ENCODE data around the gene KANSL1L.

Gene KANSL1L

DNA sequence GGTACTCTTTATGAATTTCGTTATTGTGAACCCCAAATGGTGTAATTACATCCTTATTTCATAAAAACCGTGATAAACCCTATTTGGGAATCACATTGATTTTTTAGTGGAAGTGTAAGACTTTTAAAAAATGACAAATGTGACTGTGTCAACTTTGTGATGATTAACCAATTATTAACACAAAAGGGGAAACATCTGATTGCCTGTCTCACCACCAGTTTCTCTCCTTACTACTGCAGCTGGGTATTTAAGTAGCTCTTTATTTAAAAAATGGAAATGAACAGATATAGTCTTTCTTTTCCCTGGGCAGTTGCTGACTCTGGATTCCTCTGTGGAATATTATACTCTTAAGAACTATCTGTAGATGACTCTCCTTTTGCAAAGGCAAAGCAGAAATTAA is 180.4 kb downstream of the KANSL1L start:
- no peak for DNase-seq

DNA sequence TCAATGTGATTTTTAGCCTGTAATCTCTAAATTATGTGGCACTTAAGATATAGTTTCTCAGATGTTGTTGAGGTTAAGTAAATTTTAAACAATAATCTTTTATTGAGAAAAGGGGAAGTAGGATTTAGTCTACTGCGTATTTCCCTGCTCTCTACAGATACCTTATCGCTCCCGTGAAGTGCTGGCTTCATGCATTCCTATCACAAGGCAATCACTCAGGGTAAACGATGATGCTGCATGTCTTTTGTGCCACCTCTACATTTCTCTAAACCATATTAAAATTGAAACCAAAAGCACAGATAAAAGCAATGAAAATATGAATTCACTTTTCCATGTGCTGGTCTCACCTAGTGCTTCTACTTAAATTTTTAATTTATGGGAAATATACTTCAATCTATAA is 183.2 kb downstream of the KANSL1L start:
- DNase-seq = no peak

DNA sequence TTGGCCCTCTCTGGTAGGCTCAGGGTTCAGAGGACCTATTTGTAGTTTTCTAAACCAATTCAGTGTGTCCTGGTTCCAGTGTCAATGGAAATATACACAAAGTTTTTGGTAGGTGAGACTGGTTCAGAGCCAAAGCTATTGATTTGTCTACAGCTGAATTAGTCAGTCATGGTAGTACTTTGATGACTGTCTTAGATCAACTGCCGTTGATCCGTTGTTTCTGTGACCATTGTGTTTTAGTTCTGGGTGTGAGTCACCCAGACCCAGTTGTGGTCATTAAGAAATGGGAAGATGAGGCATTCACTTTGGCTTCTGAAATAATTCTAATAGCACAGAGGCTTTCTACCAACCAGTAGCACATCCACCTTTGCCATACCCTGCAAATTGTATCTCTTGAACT is 184.8 kb downstream of the KANSL1L start:
- no peak for DNase-seq

DNA sequence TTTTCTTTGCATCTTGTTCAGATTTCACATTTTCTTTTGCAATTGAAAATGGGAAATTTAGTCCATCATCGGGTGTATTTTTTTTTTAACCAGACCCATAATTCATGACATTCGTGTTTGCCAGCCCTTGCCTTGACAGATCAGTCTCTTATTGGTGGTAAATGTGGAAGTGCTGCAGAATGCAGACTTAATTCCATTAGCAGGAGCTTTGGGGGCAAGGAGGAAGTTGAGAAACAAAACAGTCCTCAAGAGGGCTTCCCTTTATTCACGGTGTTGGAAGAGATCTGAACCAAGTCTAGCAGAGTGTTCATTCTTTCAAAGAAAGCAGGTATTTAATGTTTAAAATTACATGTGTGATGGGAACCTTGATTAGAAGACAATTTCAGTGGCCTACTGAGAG is 185.3 kb downstream of the KANSL1L start:
- DNase-seq = peak; percentile 36

DNA sequence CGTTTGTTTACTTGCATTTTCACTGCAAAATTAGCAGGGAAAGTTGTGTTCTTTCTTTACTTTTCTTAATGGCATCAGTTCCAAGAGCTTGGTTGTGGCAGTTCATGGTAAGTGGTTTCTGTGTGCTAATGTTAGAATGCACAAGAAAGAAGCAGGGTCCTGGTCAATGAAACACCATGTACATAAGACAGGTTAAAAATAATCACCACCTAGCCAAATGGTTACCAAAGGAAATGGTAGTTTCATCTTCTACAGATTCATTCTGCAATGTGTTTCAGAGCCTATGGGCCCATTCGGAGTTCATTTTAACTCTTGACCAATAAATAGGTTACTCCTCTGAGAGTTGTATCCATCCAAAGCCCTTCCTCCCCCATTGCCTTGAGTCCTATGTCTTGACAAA is 186.9 kb downstream of the KANSL1L start:
- no peak for DNase-seq

DNA sequence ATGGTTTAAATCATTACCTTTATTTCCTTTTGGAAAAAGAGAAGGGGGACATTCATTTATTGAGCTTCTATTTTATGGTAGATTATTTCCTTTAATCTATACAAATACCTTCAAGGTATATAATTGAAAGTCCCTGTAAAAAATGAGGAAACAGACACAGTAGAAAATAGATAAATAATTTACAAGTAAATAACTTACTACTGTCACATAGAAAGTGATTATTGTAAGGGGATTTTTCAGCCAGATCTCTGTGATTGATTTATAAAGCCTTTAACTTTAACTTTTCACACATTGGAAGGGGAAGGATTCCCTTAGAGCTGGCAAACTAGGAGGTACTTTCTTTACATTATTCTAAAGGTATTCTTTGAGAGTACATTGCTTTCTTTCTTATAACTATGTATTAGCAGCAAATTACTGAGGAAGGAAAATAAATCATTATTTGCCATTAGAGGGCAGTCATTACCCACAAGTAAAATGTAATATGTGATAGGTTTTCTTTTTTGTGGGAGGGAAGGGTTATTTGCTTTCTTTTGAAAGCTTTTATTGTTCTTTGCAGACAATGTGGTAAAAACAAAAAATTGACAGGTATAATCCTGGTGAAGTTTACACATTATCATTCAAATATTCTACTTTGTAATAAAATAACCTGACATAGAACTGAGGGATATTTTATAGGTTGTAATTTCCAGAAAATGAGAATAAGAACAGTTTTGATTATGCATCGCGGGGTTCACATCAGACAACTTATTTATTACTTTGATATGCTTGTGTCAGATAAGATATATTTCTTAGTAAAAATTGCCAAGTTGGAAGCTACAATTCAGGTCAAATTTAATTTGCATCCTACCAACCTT is 193.6 kb downstream of the KANSL1L start:
- peak; percentile 37 for DNase-seq

DNA sequence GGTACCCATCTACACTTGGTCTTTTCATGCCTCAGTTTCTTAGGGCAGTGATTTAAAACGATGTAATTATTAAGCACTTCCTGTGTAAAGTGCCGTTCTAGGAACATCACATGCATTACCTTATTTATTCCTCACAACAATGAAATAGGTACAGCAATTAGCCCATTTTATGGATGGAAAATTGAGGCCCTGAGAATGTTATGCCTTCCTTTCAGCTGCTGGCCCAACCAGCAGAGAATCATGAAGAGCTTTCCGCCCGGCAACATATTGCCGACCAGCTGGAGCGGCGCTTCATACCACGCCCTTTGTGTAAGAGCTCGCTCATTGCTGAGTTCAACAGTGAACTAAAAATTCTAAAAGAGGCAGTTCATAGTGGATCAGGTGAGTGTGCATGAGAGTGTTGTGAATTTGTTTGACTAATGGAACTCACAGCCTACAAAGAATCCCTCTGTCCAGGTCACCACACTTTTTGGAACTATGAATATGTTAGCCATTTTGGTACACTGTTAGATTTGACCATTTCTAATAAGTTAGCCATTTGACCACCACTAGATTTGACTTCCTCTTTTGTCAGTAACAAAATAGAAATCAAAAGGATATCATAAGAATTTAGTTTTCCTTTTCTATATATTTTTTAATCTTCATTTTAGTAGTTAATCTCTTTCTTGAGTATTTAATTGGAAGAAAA is 194.4 kb downstream of the KANSL1L start:
- DNase-seq = no peak

DNA sequence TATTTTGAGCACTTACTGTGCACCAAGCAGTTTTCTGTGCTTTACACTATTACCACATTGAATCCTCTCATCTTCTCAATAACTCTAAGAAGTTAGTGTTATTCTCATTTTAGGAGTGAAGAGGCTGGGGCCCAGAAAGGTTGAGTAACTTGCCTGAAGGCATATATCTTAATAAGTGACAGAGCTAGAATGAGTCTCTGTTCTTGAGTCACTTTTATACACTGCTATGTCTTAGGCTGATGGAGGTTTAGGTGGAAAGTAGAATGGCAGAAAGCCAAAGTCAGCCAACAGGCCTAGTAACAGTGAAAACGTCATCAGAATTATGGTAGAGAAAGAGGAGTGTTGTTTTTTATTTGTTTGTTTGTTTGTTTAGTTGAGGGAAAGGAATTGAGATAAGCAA is 196.6 kb downstream of the KANSL1L start:
- DNase-seq = no peak

DNA sequence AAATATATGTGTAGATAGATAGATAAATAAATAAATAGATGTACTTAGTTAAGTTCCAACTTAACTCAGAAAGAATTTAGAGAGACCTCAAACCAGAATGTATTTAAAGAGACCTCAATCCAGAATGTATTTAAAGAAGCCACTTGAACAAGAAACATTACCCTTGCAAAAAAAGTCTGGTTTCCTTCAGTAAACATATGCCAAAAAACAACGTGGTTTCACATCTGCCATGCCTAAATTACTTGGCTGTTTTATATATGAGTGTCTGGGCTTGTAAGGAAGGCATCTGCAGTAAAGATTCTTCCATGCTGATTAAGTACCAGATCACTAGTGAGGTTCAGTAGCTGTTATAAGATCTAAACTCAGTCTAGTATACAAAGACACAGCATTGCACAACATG is 197.9 kb downstream of the KANSL1L start:
- DNase-seq = no peak
